ENCODE data around the gene ARPC1A.

Gene ARPC1A

GRCh38 chr7:99310004-99310403 is 15.7 kb upstream of the ARPC1A start:
- Histone ChIP-seq H3K9me3 (ENCODE audit: control insufficient read depth, low read length) (no peaks in the 10 kb centered on the region), H3K27me3 (ENCODE audit: control insufficient read depth, insufficient read depth, low read length) (no peaks in the 10 kb centered on the region), H3K36me3 (ENCODE audit: control insufficient read depth, insufficient read depth, low read length) (no peaks in the 10 kb centered on the region), H3K4me3 (ENCODE audit: low read depth, low read length) (no peak overlapping the region), H3K27ac (no peak overlapping the region), H3K79me2 (no peaks in the 10 kb centered on the region), H3K4me1 (no peaks in the 10 kb centered on the region), H2AFZ (no peak overlapping the region), H3K9ac (no peak overlapping the region), H3K4me2 (ENCODE audit: low read length) (no peak overlapping the region)
- TF ChIP-seq CTCF (IDR thresholded peaks at IDR 0.05): no peak

GRCh38 chr7:99311702-99312101 is 14.0 kb upstream of the ARPC1A start:
- Histone ChIP-seq H2AFZ (no peak overlapping the region), H3K79me2 (no peaks in the 10 kb centered on the region), H3K4me3 (ENCODE audit: low read depth, low read length) (no peak overlapping the region), H3K4me2 (ENCODE audit: low read length) (no peak overlapping the region), H3K4me1 (no peaks in the 10 kb centered on the region), H3K9ac (no peak overlapping the region), H3K9me3 (ENCODE audit: control insufficient read depth, low read length) (no peaks in the 10 kb centered on the region), H3K36me3 (ENCODE audit: control insufficient read depth, insufficient read depth, low read length) (no peaks in the 10 kb centered on the region), H3K27me3 (ENCODE audit: control insufficient read depth, insufficient read depth, low read length) (no peaks in the 10 kb centered on the region), H3K27ac (no peak overlapping the region)
- no peak for TF ChIP-seq CTCF (IDR thresholded peaks at IDR 0.05)

- Histone ChIP-seq H3K27ac (no peak overlapping the region), H3K79me2 (no peaks in the 10 kb centered on the region), H3K4me3 (ENCODE audit: low read depth, low read length) (no peak overlapping the region), H3K9ac (no peak overlapping the region), H3K9me3 (ENCODE audit: control insufficient read depth, low read length) (no peaks in the 10 kb centered on the region), H3K36me3 (ENCODE audit: control insufficient read depth, insufficient read depth, low read length) (no peaks in the 10 kb centered on the region), H3K4me2 (ENCODE audit: low read length) (no peak overlapping the region), H3K4me1 (no peaks in the 10 kb centered on the region), H2AFZ (peak overlapping the region; percentile 61), H3K27me3 (ENCODE audit: control insufficient read depth, insufficient read depth, low read length) (no peaks in the 10 kb centered on the region)
- peak; percentile 91 for TF ChIP-seq CTCF (IDR thresholded peaks at IDR 0.05)
These were observed 13.1 kb upstream of the ARPC1A start for GRCh38 chr7:99312316-99313203.

GRCh38 chr7:99313204-99313573 is 12.5 kb upstream of the ARPC1A start:
- Histone ChIP-seq H3K4me3 (ENCODE audit: low read depth, low read length) (no peak overlapping the region), H3K4me2 (ENCODE audit: low read length) (no peak overlapping the region)

More at GRCh38 chr7:99313204-99313573, 12.5 kb upstream of the ARPC1A start:
- Histone ChIP-seq H3K9me3 (ENCODE audit: control insufficient read depth, low read length) (no peaks in the 10 kb centered on the region), H3K4me1 (no peaks in the 10 kb centered on the region), H3K79me2 (no peaks in the 10 kb centered on the region), H3K36me3 (ENCODE audit: control insufficient read depth, insufficient read depth, low read length) (no peaks in the 10 kb centered on the region), H3K27me3 (ENCODE audit: control insufficient read depth, insufficient read depth, low read length) (no peaks in the 10 kb centered on the region), H2AFZ (peak overlapping the region; percentile 61), H3K27ac (no peak overlapping the region), H3K9ac (no peak overlapping the region)
- no peak for TF ChIP-seq CTCF (IDR thresholded peaks at IDR 0.05)

Measured in parathyroid adenoma (tissue), 2 donors.